ENCODE results near the gene SERINC2. TPM values are rescaled to one million over a fixed set of nuclear protein-coding genes. Genes with fewer than 3 reads are reported as not detected.

SERINC2 gene
- 100 to 1,000 TPM in 3 of 4 donors, 10 to 100 TPM in 1; 85.6 to 343 (median 250) TPM for total RNA-seq

DNA sequence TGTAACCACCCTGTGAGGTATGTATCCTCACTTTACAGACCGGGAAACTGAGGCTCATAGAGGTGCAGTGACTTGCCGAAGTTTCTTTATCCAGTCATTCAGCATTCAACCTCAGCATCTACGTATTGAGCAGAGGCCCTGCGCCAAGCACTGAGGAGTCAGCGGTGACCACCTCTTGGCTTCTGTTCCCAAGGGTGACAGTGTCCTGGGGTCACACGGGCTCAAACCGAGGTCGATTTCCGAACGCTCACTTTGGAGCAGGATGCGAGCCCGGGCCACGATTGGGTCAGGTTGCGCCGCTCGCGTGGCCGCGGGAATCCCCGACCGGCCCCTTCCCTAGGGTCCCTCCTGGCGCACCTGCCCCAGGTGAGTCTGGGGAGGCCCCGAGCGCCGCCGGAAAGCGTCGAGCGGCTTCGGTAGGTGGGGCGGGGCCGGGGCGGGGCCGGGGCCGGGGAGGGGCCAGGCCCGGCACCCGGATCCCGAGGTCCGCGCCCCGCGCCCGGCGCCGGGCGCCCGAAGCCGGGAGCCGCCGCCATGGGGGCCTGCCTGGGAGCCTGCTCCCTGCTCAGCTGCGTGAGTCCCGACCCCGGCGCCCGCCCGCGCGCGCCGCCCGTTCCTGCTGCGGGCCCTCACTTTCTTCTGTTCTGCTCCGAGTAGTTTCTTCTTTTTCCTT lies at the start of gene SERINC2:
TSS of gene SERINC2 (plus strand) at position 482 of the 673 bp plus-strand sequence. CDS start at position 535, 53 bp downstream.
- in situ Hi-C loops (cut with MboI; ENCODE audit: low pct_ligation_motif_present in 1 of 4, low pct_unique_long_range_greater_than_20kb in 1 of 4, low sequenced_read_pairs in 3 of 4) (no loop called here), intact Hi-C loops (cut with DNase I; ENCODE audit: low total_unique reads) (no loop called here)
- peak within 1 kb of the TSS; percentile 82 to 97 (median 94) for H3K27ac ChIP-seq
- peak; percentile 63 for DNase-seq
- H3K27me3 ChIP-seq = peaks cover 3% of the 10 kb centered on the region
- no peak for TF ChIP-seq EP300 (IDR thresholded peaks at IDR 0.05; ENCODE audit: low read depth)
- peak in 1 of 3 donors; percentile 4 for TF ChIP-seq POLR2AphosphoS5 (IDR thresholded peaks at IDR 0.05)
- TF ChIP-seq, protein P1, sequence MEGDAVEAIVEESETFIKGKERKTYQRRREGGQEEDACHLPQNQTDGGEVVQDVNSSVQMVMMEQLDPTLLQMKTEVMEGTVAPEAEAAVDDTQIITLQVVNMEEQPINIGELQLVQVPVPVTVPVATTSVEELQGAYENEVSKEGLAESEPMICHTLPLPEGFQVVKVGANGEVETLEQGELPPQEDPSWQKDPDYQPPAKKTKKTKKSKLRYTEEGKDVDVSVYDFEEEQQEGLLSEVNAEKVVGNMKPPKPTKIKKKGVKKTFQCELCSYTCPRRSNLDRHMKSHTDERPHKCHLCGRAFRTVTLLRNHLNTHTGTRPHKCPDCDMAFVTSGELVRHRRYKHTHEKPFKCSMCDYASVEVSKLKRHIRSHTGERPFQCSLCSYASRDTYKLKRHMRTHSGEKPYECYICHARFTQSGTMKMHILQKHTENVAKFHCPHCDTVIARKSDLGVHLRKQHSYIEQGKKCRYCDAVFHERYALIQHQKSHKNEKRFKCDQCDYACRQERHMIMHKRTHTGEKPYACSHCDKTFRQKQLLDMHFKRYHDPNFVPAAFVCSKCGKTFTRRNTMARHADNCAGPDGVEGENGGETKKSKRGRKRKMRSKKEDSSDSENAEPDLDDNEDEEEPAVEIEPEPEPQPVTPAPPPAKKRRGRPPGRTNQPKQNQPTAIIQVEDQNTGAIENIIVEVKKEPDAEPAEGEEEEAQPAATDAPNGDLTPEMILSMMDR (IDR thresholded peaks at IDR 0.05) = no peak
- H3K4me1 ChIP-seq = peaks cover 0 to 15% (median 11%) of the 10 kb centered on the region in 4 donors
- WGBS, 2 donors (ENCODE audit: low coverage in 1 of 2) = 1% methylated on average over 14 to 32 of the region's 63 CpGs
- no peaks in the 10 kb centered on the region for H3K9me3 ChIP-seq
- peak within 1 kb of the TSS; percentile 42 to 97 (median 87) for H3K4me3 ChIP-seq
- H3K36me3 ChIP-seq = no peaks in the 10 kb centered on the region

DNA sequence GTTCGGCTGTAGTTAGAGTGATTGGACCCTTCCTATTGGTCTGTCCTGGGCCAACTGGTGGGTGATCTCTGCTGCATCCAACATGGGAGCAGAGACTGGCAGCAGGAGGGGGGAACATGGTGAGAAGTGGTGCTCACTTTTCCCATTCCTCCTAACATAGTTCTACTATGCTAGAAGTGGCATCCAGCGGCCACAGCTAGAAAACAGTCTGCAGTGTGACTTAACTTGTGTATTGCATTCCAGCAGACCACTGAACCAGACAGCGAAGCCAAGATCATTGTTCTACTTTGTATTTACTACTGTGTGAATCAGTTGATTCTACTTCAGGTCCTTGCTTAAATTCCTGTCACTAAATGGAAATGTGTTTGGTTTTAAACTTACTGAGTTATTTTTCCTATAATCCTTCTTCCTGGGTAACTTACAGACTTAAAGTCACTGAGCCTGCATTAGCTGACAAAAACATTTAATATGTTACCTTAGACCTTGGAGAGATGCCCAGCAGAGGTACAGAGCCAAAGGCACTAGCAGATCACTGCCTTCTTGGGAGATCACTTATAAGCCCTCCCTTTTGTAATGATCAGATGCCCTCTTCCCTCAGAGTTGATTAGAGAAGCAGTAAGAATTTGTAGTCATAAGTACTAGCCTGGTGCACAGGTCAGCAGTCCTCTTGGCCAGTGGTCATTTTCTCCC lies 48.3 kb upstream of the SERINC2 start:
- intact Hi-C loops (cut with DNase I; ENCODE audit: low total_unique reads) = no loop called here
- no peaks in the 10 kb centered on the region for H3K27me3 ChIP-seq
- no peak for DNase-seq
- TF ChIP-seq POLR2A (IDR thresholded peaks at IDR 0.05) = no peak
- TF ChIP-seq POLR2AphosphoS5 (IDR thresholded peaks at IDR 0.05) = no peak
- TF ChIP-seq, protein P1 (IDR thresholded peaks at IDR 0.05) = no peak
- TF ChIP-seq EP300 (IDR thresholded peaks at IDR 0.05; ENCODE audit: low read depth) = no peak
- no peak overlapping the region for H3K4me3 ChIP-seq
- H3K4me1 ChIP-seq = peaks cover 0 to 12% (median 3%) of the 10 kb centered on the region in 4 donors
- H3K27ac ChIP-seq = no peak overlapping the region
- no peaks in the 10 kb centered on the region for H3K9me3 ChIP-seq
- peaks cover 0 to 11% (median 3%) of the 10 kb centered on the region in 4 donors for H3K36me3 ChIP-seq
- WGBS, 2 donors (ENCODE audit: low coverage in 1 of 2) = 90% methylated on average over 3 of the region's 3 CpGs; no CpG with 5 or more reads in 1 of the 2 donors
- in situ Hi-C loops (cut with MboI; ENCODE audit: low pct_ligation_motif_present in 1 of 4, low pct_unique_long_range_greater_than_20kb in 1 of 4, low sequenced_read_pairs in 3 of 4) = no loop called here

DNA sequence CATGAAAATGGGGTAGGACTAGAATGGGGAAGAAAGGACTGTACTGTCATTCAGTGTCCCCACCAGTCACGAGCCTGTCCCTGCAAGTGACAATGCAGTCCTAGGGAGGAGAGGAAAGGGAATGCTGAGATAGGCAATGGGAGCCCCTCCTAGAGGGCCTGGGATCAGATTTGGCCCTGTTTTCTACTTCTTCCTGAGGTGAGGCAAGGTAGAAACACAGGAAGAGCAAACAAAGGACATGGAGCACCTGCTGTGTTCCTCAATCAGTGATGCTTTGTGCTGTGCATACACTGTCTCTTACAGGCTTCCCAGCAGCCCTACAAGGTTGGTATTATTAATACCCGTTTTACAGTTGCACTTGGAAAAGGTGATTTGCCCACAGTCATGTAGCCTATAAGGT lies 46.2 kb upstream of the SERINC2 start:
- Histone ChIP-seq H3K27ac (no peak overlapping the region), H3K36me3 (peaks cover 0 to 11% (median 0%) of the 10 kb centered on the region in 4 donors), H3K9me3 (no peaks in the 10 kb centered on the region), H3K4me1 (peaks cover 0 to 21% (median 15%) of the 10 kb centered on the region in 4 donors), H3K27me3 (no peaks in the 10 kb centered on the region), H3K4me3 (no peak overlapping the region)
- in situ Hi-C loops (cut with MboI; ENCODE audit: low pct_ligation_motif_present in 1 of 4, low pct_unique_long_range_greater_than_20kb in 1 of 4, low sequenced_read_pairs in 3 of 4) (no loop called here), intact Hi-C loops (cut with DNase I; ENCODE audit: low total_unique reads) (no loop called here)
- TF ChIP-seq EP300 (IDR thresholded peaks at IDR 0.05; ENCODE audit: low read depth) (no peak), POLR2A (IDR thresholded peaks at IDR 0.05) (no peak), POLR2AphosphoS5 (IDR thresholded peaks at IDR 0.05) (no peak)
- TF ChIP-seq, protein P1 (IDR thresholded peaks at IDR 0.05) = no peak
- no peak for DNase-seq
- WGBS, 2 donors (ENCODE audit: low coverage in 1 of 2) = 81% methylated on average over 2 of the region's 2 CpGs; no CpG with 5 or more reads in 1 of the 2 donors

DNA sequence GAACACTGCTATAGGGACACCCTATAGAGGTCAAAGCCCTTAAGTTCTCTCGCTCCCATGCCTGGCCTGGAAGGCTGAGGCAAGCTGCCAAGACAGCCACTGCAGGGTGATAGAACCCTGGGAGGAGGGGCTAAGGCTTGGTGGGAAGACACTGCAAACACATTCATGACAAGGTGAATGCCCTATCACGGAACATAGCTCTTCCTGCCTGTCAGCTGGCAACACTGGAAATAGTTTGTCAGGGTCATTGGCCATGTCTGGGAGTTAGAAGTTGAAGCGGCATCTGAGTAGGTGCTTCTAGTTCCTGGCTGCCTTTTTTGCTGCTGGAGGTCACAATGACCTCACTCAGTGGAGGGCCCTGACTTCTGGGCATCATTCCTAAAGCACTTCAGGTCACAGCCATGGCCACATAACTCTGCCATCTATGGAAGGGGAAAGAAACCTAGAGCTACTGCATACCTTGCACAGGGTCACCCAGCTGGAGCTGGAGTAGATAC lies 44.4 kb upstream of the SERINC2 start:
- no peak for DNase-seq
- TF ChIP-seq POLR2A (IDR thresholded peaks at IDR 0.05) (no peak), EP300 (IDR thresholded peaks at IDR 0.05; ENCODE audit: low read depth) (no peak), POLR2AphosphoS5 (IDR thresholded peaks at IDR 0.05) (no peak)
- TF ChIP-seq, protein P1 (IDR thresholded peaks at IDR 0.05) = no peak
- Histone ChIP-seq H3K27me3 (no peaks in the 10 kb centered on the region), H3K4me1 (peaks cover 8 to 39% (median 34%) of the 10 kb centered on the region in 4 donors), H3K36me3 (peaks cover 0 to 11% (median 0%) of the 10 kb centered on the region in 4 donors), H3K27ac (no peak overlapping the region), H3K9me3 (no peaks in the 10 kb centered on the region), H3K4me3 (no peak overlapping the region)
- intact Hi-C loops (cut with DNase I; ENCODE audit: low total_unique reads) (no loop called here), in situ Hi-C loops (cut with MboI; ENCODE audit: low pct_ligation_motif_present in 1 of 4, low pct_unique_long_range_greater_than_20kb in 1 of 4, low sequenced_read_pairs in 3 of 4) (no loop called here)
- WGBS, 2 donors (ENCODE audit: low coverage in 1 of 2) = 75% methylated on average over 3 of the region's 3 CpGs; no CpG with 5 or more reads in 1 of the 2 donors

Data from transverse colon (tissue), 4 donors.